H1 (cell line): Measurements from ENCODE around the gene SDR39U1. TPM values are rescaled to one million over a fixed set of nuclear protein-coding genes. Genes with fewer than 3 reads are reported as not detected.

ENCODE experiments used
- CTCF ChIA-PET: fragments of 300-600 bp; sonication (Branson Sonifier 250); formaldehyde crosslinking; loops from one replicate; lab custom pipeline; 2021; ENCODE audit not compliant: partially characterized antibody; lab: Charles Lee
- POLR2A ChIA-PET: fragments of 300-600 bp; sonication (Branson Sonifier 250); formaldehyde crosslinking; loops from one replicate; lab custom pipeline; 2021; ENCODE audit warnings: inconsistent platforms; ENCODE audit not compliant: partially characterized antibody; lab: Charles Lee
- DNase-seq, 2 experiments: peaks; one replicate each; pipeline versions ENCODE4 v3.0.0 to v3.0.0-alpha.2; 2010 to 2022; ENCODE audit warnings: low spot score in 2 of 2, low read depth in 1 of 2, mixed read lengths in 1 of 2
- FAIRE-seq: peaks from 2 replicates; lab custom pipeline; 2011; peaks lifted over from hg19 to GRCh38; lab: Jason Lieb, UNC
- H2AFZ ChIP-seq: 2 replicates; pipeline ENCODE4 v1.8.1; 2012; ENCODE audit warnings: low read length, inconsistent platforms
- H2AK5ac ChIP-seq: 2 replicates; pipeline ENCODE4 v1.6.1; 2013; ENCODE audit warnings: low read depth, low read length
- H2BK120ac ChIP-seq: replicated peaks from 2 replicates; pipeline ENCODE3; 2013; ENCODE audit warnings: low read depth, low read length, inconsistent platforms
- H2BK12ac ChIP-seq: 2 replicates; pipeline ENCODE4 v1.6.1; 2013; ENCODE audit warnings: low read depth, low read length
- H2BK15ac ChIP-seq: 2 replicates; pipeline ENCODE4 v1.6.1; 2013; ENCODE audit warnings: low read length
- H2BK20ac ChIP-seq: 2 replicates; pipeline ENCODE4 v1.6.1; 2013; ENCODE audit warnings: low read length
- H2BK5ac ChIP-seq: 2 replicates; pipeline ENCODE4 v1.6.1; 2013; ENCODE audit warnings: low read depth, low read length
- H3K14ac ChIP-seq: 2 replicates; pipeline ENCODE4 v1.6.1; 2013; ENCODE audit warnings: inconsistent platforms; ENCODE audit not compliant: insufficient read length
- H3K18ac ChIP-seq: 2 replicates; pipeline ENCODE4 v1.6.1; 2013; ENCODE audit warnings: low read length; ENCODE audit errors: extremely low read depth
- H3K23ac ChIP-seq: 2 replicates; pipeline ENCODE4 v1.6.1; 2013; ENCODE audit warnings: inconsistent platforms; ENCODE audit not compliant: insufficient read length
- H3K23me2 ChIP-seq: 2 replicates; pipeline ENCODE4 v1.6.1; 2013; ENCODE audit warnings: low read depth, low read length
- H3K27ac ChIP-seq: 2 replicates; pipeline ENCODE4 v1.6.1; 2011; ENCODE audit warnings: low read depth, low read length, inconsistent platforms
- H3K27me3 ChIP-seq, 4 experiments: replicated peaks in 1 of 4; 1 replicate in 1 of 4; 2 replicates in 3 of 4; pipeline versions ENCODE4 v1.6.1 to v1.8.1; 2011 to 2013; ENCODE audit warnings: low read length in 3 of 4, mild to moderate bottlenecking in 3 of 4, inconsistent platforms in 2 of 4, mixed read lengths in 2 of 4, moderate library complexity in 1 of 4; ENCODE audit not compliant: control insufficient read depth in 3 of 4, insufficient read depth in 3 of 4; ENCODE audit errors: extremely low read depth in 1 of 4
- H3K36me3 ChIP-seq, 4 experiments: 2 replicates each; pipeline versions ENCODE4 v1.6.1 to v1.8.1; 2011 to 2013; ENCODE audit warnings: mild to moderate bottlenecking in 4 of 4, low read length in 3 of 4, moderate library complexity in 2 of 4, control low read depth in 1 of 4, inconsistent platforms in 1 of 4; ENCODE audit not compliant: insufficient read depth in 4 of 4, control insufficient read depth in 2 of 4
- H3K4ac ChIP-seq: replicated peaks from 2 replicates; pipeline ENCODE3; 2013; ENCODE audit warnings: low read length, low read depth, mixed read lengths, inconsistent platforms; ENCODE audit not compliant: insufficient read length
- H3K4me1 ChIP-seq, 4 experiments: replicated peaks in 1 of 4; 1 replicate in 1 of 4; 2 replicates in 3 of 4; pipeline versions ENCODE4 v1.6.1 to v1.8.1; 2011 to 2013; ENCODE audit warnings: low read length in 3 of 4, inconsistent platforms in 2 of 4, mixed read lengths in 1 of 4; ENCODE audit not compliant: insufficient read depth in 4 of 4, control insufficient read depth in 3 of 4
- H3K4me2 ChIP-seq, 2 experiments: 2 replicates each; pipeline versions ENCODE4 v1.6.1 to v1.8.1; 2011 to 2013; ENCODE audit warnings: low read depth in 2 of 2, low read length in 2 of 2, control low read depth in 1 of 2, inconsistent platforms in 1 of 2, mild to moderate bottlenecking in 1 of 2; ENCODE audit not compliant: insufficient read depth in 1 of 2
- H3K4me3 ChIP-seq, 4 experiments: fragments of 200-600, 300-600 bp in 1 of 4; sonication (generic), shearing (Covaris generic), sonication (Bioruptor Twin) in 1 of 4; 2 replicates each; pipeline versions ENCODE4 v1.5.1 to v1.8.1; 2011 to 2016; ENCODE audit warnings: low read length in 4 of 4, low read depth in 3 of 4, control low read depth in 2 of 4, inconsistent platforms in 2 of 4, mild to moderate bottlenecking in 2 of 4, mixed read lengths in 1 of 4, moderate library complexity in 1 of 4; ENCODE audit not compliant: insufficient read depth in 2 of 4; ENCODE audit errors: extremely low read depth in 1 of 4
- H3K56ac ChIP-seq: replicated peaks from 2 replicates; pipeline ENCODE3; 2013; ENCODE audit warnings: low read depth, mild to moderate bottlenecking, mixed read lengths, low read length, inconsistent platforms; ENCODE audit not compliant: insufficient read length
- H3K79me1 ChIP-seq: 2 replicates; pipeline ENCODE4 v1.6.1; 2013; ENCODE audit warnings: low read depth, low read length, control low read depth
- H3K79me2 ChIP-seq, 2 experiments: 2 replicates each; pipeline versions ENCODE4 v1.6.1 to v1.8.1; 2012 to 2013; ENCODE audit warnings: low read length in 2 of 2, mild to moderate bottlenecking in 2 of 2, inconsistent platforms in 1 of 2; ENCODE audit not compliant: insufficient read depth in 2 of 2, control insufficient read depth in 1 of 2
- H3K9ac ChIP-seq, 4 experiments: replicated peaks in 1 of 4; 1 replicate in 1 of 4; 2 replicates in 3 of 4; pipeline versions ENCODE4 v1.6.1 to v1.8.1; 2011 to 2013; ENCODE audit warnings: low read depth in 3 of 4, low read length in 3 of 4, control low read depth in 2 of 4, mild to moderate bottlenecking in 2 of 4, moderate library complexity in 2 of 4, inconsistent platforms in 1 of 4; ENCODE audit errors: extremely low read depth in 1 of 4
- H3K9me3 ChIP-seq, 2 experiments: 2 replicates each; pipeline versions ENCODE4 v1.6.1 to v1.8.1; 2012 to 2013; ENCODE audit warnings: mild to moderate bottlenecking in 2 of 2, moderate library complexity in 2 of 2, control low read depth in 1 of 2, inconsistent platforms in 1 of 2, low read depth in 1 of 2, low read length in 1 of 2, mixed read lengths in 1 of 2; ENCODE audit not compliant: insufficient read depth in 2 of 2
- H4K20me1 ChIP-seq, 2 experiments: replicated peaks in 1 of 2; 2 replicates each; pipeline versions ENCODE3 to v1.8.1; 2011 to 2013; ENCODE audit warnings: inconsistent platforms in 2 of 2, low read length in 2 of 2, mild to moderate bottlenecking in 1 of 2; ENCODE audit not compliant: insufficient read depth in 2 of 2, control insufficient read depth in 1 of 2
- H4K5ac ChIP-seq: 2 replicates; pipeline ENCODE4 v1.6.1; 2013; ENCODE audit warnings: low read length, low read depth, mixed read lengths, inconsistent platforms; ENCODE audit not compliant: insufficient read length
- H4K8ac ChIP-seq: 2 replicates; pipeline ENCODE4 v1.8.0; 2013; ENCODE audit warnings: mild to moderate bottlenecking, moderate library complexity, low read length, inconsistent platforms; ENCODE audit not compliant: insufficient read depth; ENCODE audit errors: extremely low read depth
- H4K91ac ChIP-seq: replicated peaks from 2 replicates; pipeline ENCODE3; 2013; ENCODE audit warnings: low read length, mixed read lengths, inconsistent platforms; ENCODE audit not compliant: insufficient read length
- NANOG ChIP-seq: IDR thresholded peaks from 2 replicates; pipeline ENCODE4 v1.6.1; 2011; ENCODE audit warnings: low read length, low read depth, mild to moderate bottlenecking, inconsistent platforms; ENCODE audit not compliant: insufficient read depth, poor library complexity, severe bottlenecking
- SAP30 ChIP-seq: fragments of 300-600 bp; sonication (generic); IDR thresholded peaks from 2 replicates; pipeline ENCODE4 v1.7.1; 2012; ENCODE audit warnings: low read length, moderate library complexity, mild to moderate bottlenecking, inconsistent platforms; ENCODE audit not compliant: insufficient read depth, insufficient replicate concordance
- WGBS, 2 experiments: shearing (Covaris generic) in 1 of 2; methylation state at CpG; one replicate each; pipeline versions ENCODE4 v1.1.6 to v1.1.7; 2013 to 2015; ENCODE audit warnings: low lambda C conversion rate in 2 of 2, mixed read lengths in 2 of 2, inconsistent platforms in 1 of 2, low coverage in 1 of 2, missing lambda C conversion rate in 1 of 2; ENCODE audit not compliant: insufficient replicate concordance in 2 of 2, insufficient coverage in 1 of 2, insufficient read length in 1 of 2; ENCODE audit errors: extremely low coverage in 1 of 2, missing lambda C conversion rate in 1 of 2; 5-methylcytosine and 5-hydroxymethylcytosine counted together
- polyA plus RNA-seq, 7 experiments: library from polyadenylated mRNA; depleted of rRNA in 3 of 7; stranded (reverse) in 5 of 7; unstranded in 2 of 7; fragments of >200 nt in 5 of 7; fragments of 200-250 nt in 2 of 7; gene quantifications; 1 replicate in 5 of 7; 2 replicates in 1 of 7; 4 replicates in 1 of 7; pipeline versions ENCODE4 v1.2.1 to v1.2.3, GENCODE V29; 2011 to 2013; ENCODE audit warnings: missing spikeins in 2 of 7, mixed read lengths in 2 of 7
- total RNA-seq: library from RNA; stranded (reverse); fragmentation: NEBNext Ultra II Directional; extraction: Animal tissue kit (Norgen Biotek cat#: 25700); gene quantifications from 2 replicates; pipeline ENCODE4 v1.2.1, GENCODE V29; 2021

SDR39U1 gene
- total and polyA plus RNA-seq, 2 of the 8 experiments (the other 6 are each of a cell fraction or from before 2014, with no cell fraction given): 46.7 to 98.8 TPM

- POLR2A ChIA-PET: interaction anchor here (0.9 to 3.4 kb wide), 7 partner anchors 8 to 33 kb away, joined by 3 to 20 read pairs (median 3); partner anchors contain the start of genes CBLN3 and KHNYN
These were observed 43.1 kb downstream of the SDR39U1 start for GRCh38 chr14:24399447-24399822.

More at GRCh38 chr14:24399447-24399822, 43.1 kb downstream of the SDR39U1 start:
- 14% methylated on average over 8 of the region's 8 CpGs; no CpG with 5 or more reads in 1 of the 2 experiments for WGBS, 2 experiments
- H3K27me3 ChIP-seq: peaks cover 0 to 3% (median 0%) of the 10 kb centered on the region in 4 experiments; a peak in 1 of 7 replicates
- H3K23me2 ChIP-seq: peaks cover 10% of the 10 kb centered on the region; the same call in 1 of the 2 replicates
- H4K91ac ChIP-seq: peak overlapping the region; percentile 15
- no peak overlapping the region for H3K14ac ChIP-seq
- H3K56ac ChIP-seq: no peak overlapping the region
- no peaks in the 10 kb centered on the region for H3K79me2 ChIP-seq
- peak overlapping the region in 3 of 4 experiments; percentile 5 to 42 (median 38); a peak in 3 of 7 replicates for H3K9ac ChIP-seq
- H2BK5ac ChIP-seq: 0 out of 2 replicates have a peak overlapping the region, but pooled peaks have one; percentile 30
- H3K36me3 ChIP-seq: no peaks in the 10 kb centered on the region
- DNase-seq: peak in 1 of 2 experiments; percentile 57
- peak overlapping the region; percentile 93 to 98 for H3K4me2 ChIP-seq
- H3K27ac ChIP-seq: no peak overlapping the region
- no peak overlapping the region for H2BK120ac ChIP-seq
- no peak overlapping the region for H4K5ac ChIP-seq
- H2AFZ ChIP-seq: no peak overlapping the region
- no peaks in the 10 kb centered on the region for H3K79me1 ChIP-seq
- H2BK12ac ChIP-seq: peak overlapping the region; percentile 71; the same call in 1 of the 2 replicates
- TF ChIP-seq NANOG: no peak
- TF ChIP-seq SAP30: peak; percentile 50
- peak overlapping the region; percentile 68 to 80 (median 78) for H3K4me3 ChIP-seq
- H3K18ac ChIP-seq: peak overlapping the region; percentile 87
- H2BK15ac ChIP-seq: peak overlapping the region; percentile 31; the same call in 1 of the 2 replicates
- FAIRE-seq: no peak
- H4K8ac ChIP-seq: no peak overlapping the region
- CTCF ChIA-PET: interaction anchor here (1.2 to 10.7 kb wide), 8 partner anchors 13 to 67 kb away, joined by 3 to 69 read pairs (median 4); partner anchors contain the start of gene ADCY4
- no peak overlapping the region for H3K4ac ChIP-seq
- no peak overlapping the region for H2BK20ac ChIP-seq
- H2AK5ac ChIP-seq: no peak overlapping the region; the same call in 1 of the 2 replicates
- H4K20me1 ChIP-seq: no peaks in the 10 kb centered on the region
- H3K9me3 ChIP-seq: no peaks in the 10 kb centered on the region
- H3K23ac ChIP-seq: no peak overlapping the region
- peaks cover 0 to 14% (median 10%) of the 10 kb centered on the region in 4 experiments for H3K4me1 ChIP-seq
